Thyroid gland (tissue), 4 donors: Measurements from ENCODE around the gene CDH4. TPM values are rescaled to one million over a fixed set of nuclear protein-coding genes. Genes with fewer than 3 reads are reported as not detected.

Experiments used
- DNase-seq, 2 donors: peaks; one replicate each; pipeline ENCODE4 v3.0.0-alpha.2; 2019
- H3K27ac ChIP-seq, 3 donors: fragments of 200-600 bp; sonication (generic); 1 replicate in 2 of 3; 2 replicates in 1 of 3; pipeline ENCODE4 v1.5.1; 2016 to 2019; ENCODE audit warnings: mild to moderate bottlenecking in 1 of 3, moderate library complexity in 1 of 3
- H3K27me3 ChIP-seq: fragments of 200-600 bp; sonication (generic); one replicate; pipeline ENCODE4 v1.5.1; 2019
- H3K36me3 ChIP-seq, 2 donors: fragments of 200-600 bp; sonication (generic); one replicate each; pipeline ENCODE4 v1.5.1; 2016 to 2019
- H3K4me1 ChIP-seq, 2 donors: fragments of 200-600 bp; sonication (generic); one replicate each; pipeline ENCODE4 v1.5.1; 2017 to 2019
- H3K4me3 ChIP-seq, 3 donors: fragments of 200-600 bp; sonication (generic); replicated peaks in 1 of 3; 1 replicate in 2 of 3; 2 replicates in 1 of 3; pipeline ENCODE4 v1.5.1; 2016; ENCODE audit warnings: mild to moderate bottlenecking in 1 of 3
- H3K9me3 ChIP-seq: fragments of 200-600 bp; sonication (generic); one replicate; pipeline ENCODE4 v1.5.1; 2017
- POLR2A ChIP-seq, 2 donors: fragments of 450-650 bp; IDR thresholded peaks; one replicate each; pipeline ENCODE4 v1.6.1; 2017; ENCODE audit warnings: antibody characterized with exemption in 2 of 2, mild to moderate bottlenecking in 2 of 2, moderate library complexity in 1 of 2
- WGBS, 2 donors: methylation state at CpG; one replicate each; pipeline ENCODE4 v1.1.5; 2017; 5-methylcytosine and 5-hydroxymethylcytosine counted together
- intact Hi-C: fragments of 100-400 bp; cut with DNase I; formaldehyde crosslinking; loops from one replicate; pipeline ENCODE4 v1.15.1; 2023
- total RNA-seq, 4 donors: library from RNA; depleted of rRNA; stranded (reverse); fragments of >200 nt; gene quantifications; one replicate each; pipeline ENCODE4 v1.2.3, GENCODE V29; 2016
- TF ChIP-seq, protein P1 (sequence below), 6 experiments: fragments of 200-600 bp in 3 of 6; fragments of 450-650 bp in 3 of 6; sonication (generic) in 3 of 6; IDR thresholded peaks; one replicate each; pipeline ENCODE4 v1.5.1; 2016 to 2019; ENCODE audit warnings: antibody characterized with exemption in 6 of 6, mild to moderate bottlenecking in 2 of 6, inconsistent platforms in 1 of 6, moderate library complexity in 1 of 6

Gene CDH4
- total RNA-seq, 4 donors from 2014 or later = 0.22 to 0.29 (median 0.29) TPM; not detected in 1

DNA sequence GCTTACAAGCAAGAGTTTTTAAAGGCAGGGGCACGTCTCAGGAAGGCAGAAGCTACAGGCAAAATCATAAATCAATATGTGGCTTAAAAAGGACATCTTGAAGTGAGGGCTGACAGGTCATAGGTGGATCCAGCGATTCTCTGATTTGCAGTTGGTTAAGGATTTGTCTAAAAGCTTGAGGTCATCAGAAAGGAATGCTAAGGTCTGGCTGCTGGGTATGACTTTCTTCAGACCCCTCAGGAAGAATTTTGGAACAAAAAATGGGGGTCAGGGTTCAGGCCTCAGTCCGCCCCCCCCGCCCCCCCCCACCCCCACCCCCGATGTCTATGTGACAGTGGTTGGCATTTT, 261.9 kb downstream of the CDH4 start:
- H3K27ac ChIP-seq = no peak overlapping the region
- DNase-seq = no peak
- no peak for TF ChIP-seq POLR2A (IDR thresholded peaks at IDR 0.05)
- TF ChIP-seq, protein P1, sequence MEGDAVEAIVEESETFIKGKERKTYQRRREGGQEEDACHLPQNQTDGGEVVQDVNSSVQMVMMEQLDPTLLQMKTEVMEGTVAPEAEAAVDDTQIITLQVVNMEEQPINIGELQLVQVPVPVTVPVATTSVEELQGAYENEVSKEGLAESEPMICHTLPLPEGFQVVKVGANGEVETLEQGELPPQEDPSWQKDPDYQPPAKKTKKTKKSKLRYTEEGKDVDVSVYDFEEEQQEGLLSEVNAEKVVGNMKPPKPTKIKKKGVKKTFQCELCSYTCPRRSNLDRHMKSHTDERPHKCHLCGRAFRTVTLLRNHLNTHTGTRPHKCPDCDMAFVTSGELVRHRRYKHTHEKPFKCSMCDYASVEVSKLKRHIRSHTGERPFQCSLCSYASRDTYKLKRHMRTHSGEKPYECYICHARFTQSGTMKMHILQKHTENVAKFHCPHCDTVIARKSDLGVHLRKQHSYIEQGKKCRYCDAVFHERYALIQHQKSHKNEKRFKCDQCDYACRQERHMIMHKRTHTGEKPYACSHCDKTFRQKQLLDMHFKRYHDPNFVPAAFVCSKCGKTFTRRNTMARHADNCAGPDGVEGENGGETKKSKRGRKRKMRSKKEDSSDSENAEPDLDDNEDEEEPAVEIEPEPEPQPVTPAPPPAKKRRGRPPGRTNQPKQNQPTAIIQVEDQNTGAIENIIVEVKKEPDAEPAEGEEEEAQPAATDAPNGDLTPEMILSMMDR (IDR thresholded peaks at IDR 0.05) = no peak
- intact Hi-C loops = no loop called here
- H3K27me3 ChIP-seq = no peaks in the 10 kb centered on the region
- H3K4me3 ChIP-seq = no peak overlapping the region
- 51 to 63% methylated on average over 5 of the region's 5 CpGs for WGBS, 2 donors
- no peaks in the 10 kb centered on the region for H3K36me3 ChIP-seq
- no peaks in the 10 kb centered on the region for H3K4me1 ChIP-seq
- no peaks in the 10 kb centered on the region for H3K9me3 ChIP-seq

DNA sequence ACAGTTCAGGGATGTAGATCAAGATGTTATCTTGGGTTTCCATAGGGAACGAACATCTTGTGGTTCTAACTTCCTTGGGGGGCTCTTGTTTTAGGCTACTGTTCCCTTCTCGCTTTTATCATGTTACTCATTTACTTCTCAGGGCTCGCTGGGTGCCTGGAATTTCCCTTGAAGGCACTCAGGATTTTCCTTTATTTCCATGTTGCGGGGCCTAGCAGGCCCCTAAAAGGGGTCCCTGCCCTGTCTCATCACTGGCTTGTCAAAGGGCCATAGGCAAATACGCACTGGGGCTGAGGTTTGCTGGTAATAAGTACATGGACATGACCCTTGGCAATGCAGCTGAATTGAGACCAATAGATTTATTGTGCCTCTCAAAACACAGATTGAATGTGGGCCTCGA, 262.3 kb downstream of the CDH4 start:
- no peaks in the 10 kb centered on the region for H3K4me1 ChIP-seq
- TF ChIP-seq POLR2A (IDR thresholded peaks at IDR 0.05) = no peak
- TF ChIP-seq, protein P1 (IDR thresholded peaks at IDR 0.05) = no peak
- no peaks in the 10 kb centered on the region for H3K9me3 ChIP-seq
- no peak overlapping the region for H3K4me3 ChIP-seq
- intact Hi-C loops = no loop called here
- 59 to 64% methylated on average over 6 of the region's 6 CpGs for WGBS, 2 donors
- no peak overlapping the region for H3K27ac ChIP-seq
- H3K27me3 ChIP-seq = no peaks in the 10 kb centered on the region
- no peaks in the 10 kb centered on the region for H3K36me3 ChIP-seq
- DNase-seq = no peak

DNA sequence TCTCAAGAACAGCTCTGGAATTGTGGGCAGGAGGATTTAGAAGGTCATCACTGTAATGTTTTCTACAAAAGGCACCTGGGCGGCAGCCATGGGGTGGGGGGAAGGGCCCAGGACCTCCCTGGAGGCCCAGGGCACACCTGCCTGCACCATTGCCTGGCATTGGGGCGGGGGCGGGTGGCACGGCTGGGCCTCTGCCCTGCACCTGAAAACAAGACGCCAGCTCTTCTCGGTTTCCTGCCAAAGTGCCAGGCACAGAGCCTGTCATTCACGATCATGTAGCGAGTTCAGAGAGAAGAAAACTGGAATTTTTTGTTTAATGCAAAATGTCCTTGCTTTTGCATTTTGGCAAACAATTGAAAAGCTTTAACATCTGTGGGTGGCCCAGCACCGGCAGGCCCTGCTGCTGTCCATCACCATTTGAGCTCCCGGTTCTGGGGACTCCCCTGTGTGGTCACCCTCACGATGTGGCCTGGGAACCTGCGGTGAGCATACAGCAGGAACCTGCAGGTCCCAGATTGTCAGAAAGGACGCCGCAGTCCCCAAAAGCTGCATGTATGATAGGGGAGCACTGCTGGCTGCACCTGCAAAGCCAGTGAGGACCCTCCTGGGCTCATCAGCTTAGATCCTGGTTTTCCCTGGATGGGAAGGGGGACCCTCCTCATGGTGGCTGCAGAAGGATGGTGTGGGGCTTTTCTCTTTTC, 262.9 kb downstream of the CDH4 start:
- no peak overlapping the region for H3K4me3 ChIP-seq
- H3K27me3 ChIP-seq = no peaks in the 10 kb centered on the region
- no peaks in the 10 kb centered on the region for H3K4me1 ChIP-seq
- H3K36me3 ChIP-seq = no peaks in the 10 kb centered on the region
- H3K9me3 ChIP-seq = no peaks in the 10 kb centered on the region
- intact Hi-C loops = no loop called here
- no peak overlapping the region for H3K27ac ChIP-seq
- no peak for DNase-seq
- 84 to 91% methylated on average over 10 to 11 of the region's 14 CpGs for WGBS, 2 donors
- TF ChIP-seq POLR2A (IDR thresholded peaks at IDR 0.05) = no peak
- TF ChIP-seq, protein P1 (IDR thresholded peaks at IDR 0.05) = no peak

DNA sequence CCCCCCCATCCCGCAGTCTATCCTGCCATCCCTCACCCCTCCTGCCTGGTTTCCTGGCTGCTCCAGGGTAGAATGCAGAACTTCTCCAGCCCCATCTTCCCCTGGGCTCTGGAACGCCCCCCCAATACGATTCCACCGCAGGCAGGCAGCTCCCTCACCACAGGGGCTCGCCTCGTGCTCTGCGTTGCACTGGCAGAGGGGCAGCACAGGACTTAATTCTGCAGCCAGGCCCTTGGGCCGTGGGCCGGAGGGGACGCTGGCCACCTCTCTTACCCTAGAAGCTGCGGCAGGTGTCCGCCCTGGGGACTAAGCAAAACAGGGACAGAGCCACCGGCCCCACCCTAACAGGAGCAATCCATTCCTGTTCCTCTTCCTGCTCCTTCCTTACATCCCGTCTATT, 263.9 kb downstream of the CDH4 start:
- no peaks in the 10 kb centered on the region for H3K36me3 ChIP-seq
- H3K27ac ChIP-seq = no peak overlapping the region
- TF ChIP-seq, protein P1 (IDR thresholded peaks at IDR 0.05) = no peak
- TF ChIP-seq POLR2A (IDR thresholded peaks at IDR 0.05) = no peak
- intact Hi-C loops = no loop called here
- no peak overlapping the region for H3K4me3 ChIP-seq
- no peaks in the 10 kb centered on the region for H3K9me3 ChIP-seq
- no peaks in the 10 kb centered on the region for H3K4me1 ChIP-seq
- H3K27me3 ChIP-seq = no peaks in the 10 kb centered on the region
- 58 to 68% methylated on average over 12 to 14 of the region's 14 CpGs for WGBS, 2 donors
- no peak for DNase-seq

DNA sequence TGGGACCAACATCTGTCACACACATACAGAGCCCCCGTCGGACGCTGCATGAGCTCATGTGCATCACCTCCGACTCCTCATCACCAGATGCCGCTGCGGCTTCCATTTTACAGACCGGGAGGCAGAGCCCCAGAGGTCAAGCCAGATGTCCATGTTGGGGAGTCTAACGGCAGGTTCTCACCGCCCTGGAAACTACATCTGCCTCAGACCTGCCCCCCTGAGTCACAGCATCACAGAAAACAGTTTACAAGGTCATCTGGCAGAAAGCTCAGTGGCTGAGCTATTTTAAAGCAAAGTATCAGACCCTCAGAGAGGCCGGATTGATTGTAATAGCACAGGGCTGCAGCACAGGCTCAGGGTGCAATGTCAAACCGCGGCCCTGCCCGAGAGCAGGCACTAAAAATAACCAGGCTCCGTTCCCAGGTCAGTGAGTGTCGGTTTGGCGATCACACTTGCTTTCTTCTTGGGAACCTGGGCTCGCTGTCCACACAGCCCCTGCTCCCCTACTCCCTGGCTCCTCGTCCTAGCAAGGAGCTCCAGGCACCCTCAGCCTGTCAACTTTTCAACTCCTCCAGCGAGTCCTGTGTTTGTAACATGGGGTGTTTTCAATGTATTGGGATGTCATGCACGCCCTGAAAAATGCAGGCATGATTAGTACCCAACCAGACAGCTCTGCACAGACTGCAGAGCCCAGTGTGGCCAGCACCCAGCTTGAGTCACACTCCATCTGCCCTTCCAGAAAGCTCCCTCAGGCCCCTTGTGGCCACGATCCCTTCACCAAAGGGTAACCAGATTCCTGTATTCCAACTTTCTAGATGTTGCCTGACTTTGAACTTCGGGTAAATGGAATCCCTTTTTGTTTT, 264.5 kb downstream of the CDH4 start:
- no peak for TF ChIP-seq POLR2A (IDR thresholded peaks at IDR 0.05)
- TF ChIP-seq, protein P1 (IDR thresholded peaks at IDR 0.05) = no peak
- H3K4me1 ChIP-seq = no peaks in the 10 kb centered on the region
- no peaks in the 10 kb centered on the region for H3K36me3 ChIP-seq
- intact Hi-C loops = no loop called here
- no peaks in the 10 kb centered on the region for H3K27me3 ChIP-seq
- H3K4me3 ChIP-seq = no peak overlapping the region
- no peak overlapping the region for H3K27ac ChIP-seq
- no peak for DNase-seq
- H3K9me3 ChIP-seq = no peaks in the 10 kb centered on the region
- WGBS, 2 donors = 62 to 68% methylated on average over 20 to 22 of the region's 22 CpGs
